ENCODE results near the gene DOK1.
"Not testable (repeated sequence)": the region's sequence is repeated elsewhere in the genome, so short reads cannot be mapped to it uniquely, and the experiment has no call there.

Gene DOK1

DNA sequence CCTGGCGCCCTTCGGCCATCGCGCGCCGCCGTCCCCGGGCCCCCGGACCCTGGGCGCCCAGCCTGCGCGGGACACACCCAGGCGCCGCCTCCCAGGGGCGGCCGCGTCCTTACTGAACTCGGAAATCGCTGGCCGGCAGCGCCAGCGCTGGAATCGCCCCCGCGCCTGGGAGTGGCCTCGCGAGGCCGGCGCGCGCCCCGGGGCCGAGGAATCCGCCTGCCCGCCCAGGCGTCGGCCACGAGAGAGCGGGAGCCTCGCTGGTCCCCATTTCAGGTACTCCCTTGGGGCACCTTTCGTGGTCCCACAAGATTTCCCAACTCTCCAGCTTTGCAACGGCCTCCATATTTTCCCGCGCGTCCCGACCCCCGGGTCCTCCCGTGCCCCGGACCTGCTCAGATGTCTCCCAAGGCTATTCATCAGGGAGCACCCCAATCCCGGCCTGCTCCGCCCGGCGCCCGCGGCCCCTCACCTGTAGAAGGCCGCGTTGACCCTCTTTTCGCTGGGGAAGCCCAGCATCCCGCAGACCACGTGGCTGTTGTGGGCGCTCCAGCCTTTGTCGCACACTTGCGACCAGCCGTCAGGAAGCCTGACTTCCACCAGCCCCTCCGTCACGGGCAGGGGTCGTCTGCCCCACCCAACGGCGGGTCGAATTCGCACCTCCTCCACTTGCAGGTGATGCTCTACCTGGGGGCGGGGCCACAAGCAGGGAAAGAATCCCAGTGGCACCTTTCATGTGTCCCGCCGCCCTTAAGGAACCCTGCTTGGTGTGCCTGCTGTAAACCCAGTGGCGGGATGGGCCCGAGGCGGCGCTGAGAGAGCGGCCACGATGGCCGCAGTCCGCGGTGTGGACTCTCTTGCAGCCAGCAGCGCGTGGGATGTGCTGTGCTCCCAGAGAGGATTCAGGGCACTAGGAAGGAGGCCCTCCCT, 5.4 kb upstream of the DOK1 start:
- DNase-seq: no peak

DNA sequence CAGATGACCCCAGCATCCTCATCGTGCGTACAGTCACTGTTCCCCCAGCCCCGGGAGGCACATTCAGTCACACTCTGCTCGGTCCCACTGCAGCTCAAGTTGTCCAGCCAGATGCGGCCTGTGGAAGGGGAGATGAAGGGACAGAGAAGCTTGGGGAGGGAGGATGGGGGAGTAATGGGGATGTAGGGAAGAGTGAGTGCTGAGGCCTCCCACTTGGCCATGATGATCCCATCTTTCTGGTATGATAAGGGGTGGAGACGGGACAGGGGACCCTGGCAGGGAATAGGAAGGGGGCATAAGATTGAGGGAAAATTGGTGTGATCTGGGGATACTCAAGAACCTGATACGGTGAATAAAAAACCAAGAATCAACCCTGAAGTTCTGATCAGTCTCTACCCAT, 4.3 kb upstream of the DOK1 start:
- no peak for DNase-seq

DNA sequence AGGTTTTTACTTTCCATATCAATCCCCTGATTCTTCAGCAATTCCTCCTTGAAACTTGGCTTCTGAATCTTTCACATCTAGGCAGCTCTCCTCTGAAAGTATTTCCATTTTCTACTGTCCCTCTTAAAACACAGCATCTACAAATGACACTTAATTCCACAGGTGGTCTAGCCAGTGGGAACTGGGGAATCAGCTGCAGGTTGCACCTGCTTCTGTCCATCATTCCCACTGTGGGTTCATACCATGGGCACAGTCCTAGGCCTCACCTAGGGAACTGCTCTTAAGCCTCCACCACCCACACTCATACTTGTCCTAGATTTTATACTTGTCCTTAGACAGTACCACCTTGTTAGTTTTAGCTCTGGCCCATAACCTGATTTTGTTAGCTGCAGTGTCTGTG, 3.0 kb upstream of the DOK1 start:
- DNase-seq: no peak

DNA sequence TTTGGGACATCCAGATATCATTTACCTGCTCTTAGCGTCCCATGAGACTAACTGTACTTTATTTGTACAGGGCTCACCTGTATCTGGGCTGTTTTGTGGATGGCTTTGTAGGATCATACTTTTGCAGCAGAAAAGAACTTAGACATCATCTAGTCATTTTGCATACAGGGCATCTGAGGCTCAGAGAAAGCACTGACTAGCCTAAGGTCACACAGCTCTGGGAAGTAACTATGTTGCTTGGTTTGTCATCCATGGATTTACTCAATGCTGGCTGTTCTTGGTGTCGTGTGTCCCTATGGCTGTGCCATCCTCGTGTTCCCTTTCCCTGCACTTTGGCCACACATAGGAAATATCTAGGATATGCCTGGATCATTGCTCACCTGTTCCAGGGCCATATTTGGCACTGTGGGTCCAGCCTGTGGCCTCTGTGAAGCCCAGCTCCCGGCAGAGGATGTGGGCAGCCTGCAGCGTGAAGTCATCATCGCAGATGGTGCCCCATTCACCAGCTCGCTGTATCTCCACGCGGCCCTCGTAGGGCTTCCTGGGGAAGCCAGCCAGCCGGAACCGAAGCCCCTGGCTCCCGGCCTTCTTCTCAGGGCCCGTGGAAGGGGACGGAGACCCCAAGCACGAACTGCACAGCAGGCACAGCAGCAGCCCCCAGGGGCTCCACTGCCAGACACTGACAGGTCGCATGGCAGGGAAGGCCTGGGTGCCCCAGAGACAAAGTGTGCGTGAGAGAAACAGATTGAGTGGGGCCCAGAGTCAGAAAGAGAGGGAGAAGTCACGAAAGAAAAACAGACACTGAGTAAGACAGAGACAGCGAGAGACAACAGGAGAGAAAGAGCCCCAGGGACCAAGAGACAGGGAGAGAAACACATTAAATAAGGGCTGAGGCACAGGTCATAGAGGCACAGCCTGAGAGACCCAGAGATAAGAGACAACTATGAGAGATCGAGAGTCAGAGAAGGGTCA, 2.3 kb upstream of the DOK1 start:
- DNase-seq: no peak

DNA sequence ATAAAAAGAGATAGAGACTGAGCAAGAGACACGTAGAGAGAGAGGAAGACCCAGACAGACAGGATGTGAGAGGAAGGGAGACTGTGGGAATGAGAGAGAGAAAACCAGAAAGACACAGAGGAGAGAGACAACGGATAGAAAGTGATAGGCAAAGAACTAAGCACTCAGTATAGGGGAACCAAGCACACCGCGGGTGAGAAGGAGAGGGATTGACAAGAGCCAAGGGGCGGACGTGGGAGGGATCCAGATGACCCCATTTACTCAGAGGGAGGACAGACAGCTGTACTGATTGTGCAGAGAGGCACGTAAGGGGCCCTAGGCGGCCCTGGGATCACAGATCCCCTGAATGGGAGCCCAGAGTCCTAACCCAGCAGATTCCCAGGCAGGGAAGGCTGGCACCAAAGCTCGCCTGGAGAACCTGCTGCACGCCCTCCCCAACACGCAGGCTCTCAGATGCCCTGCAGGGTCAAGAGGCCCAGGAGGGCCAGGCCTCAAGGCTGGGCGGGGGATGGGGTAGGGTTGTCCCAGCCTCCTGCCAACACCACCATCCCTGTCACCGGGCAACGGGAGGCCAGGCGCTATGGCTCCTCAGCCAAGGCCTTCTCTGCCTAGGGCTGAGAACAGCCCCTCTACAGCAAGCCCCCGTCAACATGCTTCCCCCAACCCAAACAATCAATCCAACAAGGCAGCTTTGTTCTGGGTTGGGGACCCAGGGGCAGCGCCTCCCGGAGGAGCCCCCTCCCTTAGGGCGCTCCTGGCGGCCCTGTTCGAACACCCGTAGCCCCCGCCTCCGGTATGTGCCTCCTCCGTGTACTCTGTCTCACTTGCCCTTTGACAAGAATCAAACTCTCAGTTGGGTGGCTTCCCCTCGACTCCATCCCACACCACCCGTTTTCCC, 1.4 kb upstream of the DOK1 start:
- DNase-seq: no peak

DNA sequence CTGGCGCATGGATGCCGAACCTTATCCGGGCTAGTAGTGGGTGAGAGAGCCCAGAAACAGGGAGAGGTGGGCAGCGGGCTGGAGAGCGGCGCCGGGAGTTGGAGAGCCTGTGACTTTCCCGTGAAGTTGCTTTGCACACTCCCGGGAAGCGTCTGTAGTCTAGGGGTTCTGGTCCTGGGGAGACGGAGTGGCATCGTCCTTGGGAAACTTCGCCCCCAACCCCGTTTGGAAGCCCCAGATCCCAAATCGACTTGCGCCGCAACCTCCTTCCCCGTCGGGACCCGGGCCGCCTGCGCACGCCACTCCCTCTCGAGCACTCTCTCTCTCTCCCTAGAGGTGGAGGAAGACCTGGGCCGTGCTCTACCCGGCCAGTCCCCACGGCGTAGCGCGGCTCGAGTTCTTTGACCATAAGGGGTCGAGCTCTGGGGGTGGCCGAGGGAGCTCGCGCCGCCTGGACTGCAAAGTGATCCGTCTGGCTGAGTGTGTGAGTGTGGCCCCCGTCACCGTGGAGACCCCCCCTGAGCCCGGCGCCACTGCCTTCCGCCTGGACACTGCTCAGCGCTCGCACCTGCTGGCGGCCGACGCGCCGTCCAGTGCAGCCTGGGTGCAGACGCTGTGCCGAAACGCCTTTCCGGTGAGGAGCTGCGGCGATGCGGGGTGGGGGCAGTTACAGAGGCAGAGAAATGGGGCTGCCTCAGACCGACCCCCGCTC, 456 bp downstream of the DOK1 start:
- peak; percentile 27 for DNase-seq

DNA sequence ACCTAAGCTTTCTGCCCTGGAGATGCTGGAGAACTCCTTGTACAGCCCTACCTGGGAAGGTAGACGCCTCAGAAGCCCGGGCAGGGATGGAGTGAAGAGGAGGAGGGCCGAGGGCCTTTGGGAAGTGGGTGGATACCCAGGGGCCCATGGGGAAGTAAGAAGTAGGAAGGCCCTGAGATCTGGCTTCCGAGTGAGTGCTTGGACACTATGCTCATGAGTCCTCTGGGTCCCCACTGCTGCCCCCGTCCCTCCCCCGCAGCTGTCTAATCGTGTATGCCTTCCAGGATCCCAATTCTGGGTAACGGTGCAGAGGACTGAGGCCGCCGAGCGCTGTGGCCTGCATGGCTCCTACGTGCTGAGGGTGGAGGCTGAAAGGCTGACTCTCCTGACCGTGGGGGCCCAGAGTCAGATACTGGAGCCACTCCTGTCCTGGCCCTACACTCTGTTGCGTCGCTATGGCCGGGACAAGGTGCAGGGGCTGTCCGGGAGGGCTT, 1.1 kb downstream of the DOK1 start:
- no peak for DNase-seq

DNA sequence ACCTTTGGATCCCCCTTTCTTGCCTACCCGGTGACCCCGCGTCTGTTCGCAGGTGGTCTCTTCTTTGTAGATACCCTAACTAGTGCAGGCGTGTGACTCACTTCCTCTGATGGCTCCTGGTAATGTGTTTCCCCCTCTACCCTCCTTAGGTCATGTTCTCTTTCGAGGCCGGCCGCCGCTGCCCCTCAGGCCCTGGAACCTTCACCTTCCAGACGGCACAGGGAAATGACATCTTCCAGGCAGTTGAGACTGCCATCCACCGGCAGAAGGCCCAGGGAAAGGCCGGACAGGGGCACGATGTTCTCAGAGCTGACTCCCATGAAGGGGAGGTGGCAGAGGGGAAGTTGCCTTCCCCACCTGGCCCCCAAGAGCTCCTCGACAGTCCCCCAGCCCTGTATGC, 1.6 kb downstream of the DOK1 start:
- no peak for DNase-seq

DNA sequence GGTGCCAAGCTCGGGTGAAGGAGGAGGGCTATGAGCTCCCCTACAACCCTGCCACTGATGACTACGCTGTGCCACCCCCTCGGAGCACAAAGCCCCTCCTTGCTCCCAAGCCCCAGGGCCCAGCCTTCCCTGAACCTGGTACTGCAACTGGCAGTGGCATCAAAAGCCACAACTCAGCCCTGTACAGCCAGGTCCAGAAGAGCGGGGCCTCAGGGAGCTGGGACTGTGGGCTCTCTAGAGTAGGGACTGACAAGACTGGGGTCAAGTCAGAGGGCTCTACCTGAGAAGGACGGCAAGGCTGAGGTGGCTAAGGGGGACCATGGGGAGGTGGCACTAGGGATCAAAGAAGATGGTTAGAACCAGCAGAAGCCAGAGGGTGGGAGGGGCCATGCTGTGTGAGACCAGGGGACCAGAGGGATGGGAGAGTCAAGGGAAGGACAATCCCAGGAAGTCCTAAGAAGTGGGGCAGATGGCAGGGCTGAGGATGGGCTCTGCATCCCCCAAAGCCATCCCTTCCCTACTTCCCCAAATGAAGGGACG, 2.4 kb downstream of the DOK1 start:
- DNase-seq: no peak

DNA sequence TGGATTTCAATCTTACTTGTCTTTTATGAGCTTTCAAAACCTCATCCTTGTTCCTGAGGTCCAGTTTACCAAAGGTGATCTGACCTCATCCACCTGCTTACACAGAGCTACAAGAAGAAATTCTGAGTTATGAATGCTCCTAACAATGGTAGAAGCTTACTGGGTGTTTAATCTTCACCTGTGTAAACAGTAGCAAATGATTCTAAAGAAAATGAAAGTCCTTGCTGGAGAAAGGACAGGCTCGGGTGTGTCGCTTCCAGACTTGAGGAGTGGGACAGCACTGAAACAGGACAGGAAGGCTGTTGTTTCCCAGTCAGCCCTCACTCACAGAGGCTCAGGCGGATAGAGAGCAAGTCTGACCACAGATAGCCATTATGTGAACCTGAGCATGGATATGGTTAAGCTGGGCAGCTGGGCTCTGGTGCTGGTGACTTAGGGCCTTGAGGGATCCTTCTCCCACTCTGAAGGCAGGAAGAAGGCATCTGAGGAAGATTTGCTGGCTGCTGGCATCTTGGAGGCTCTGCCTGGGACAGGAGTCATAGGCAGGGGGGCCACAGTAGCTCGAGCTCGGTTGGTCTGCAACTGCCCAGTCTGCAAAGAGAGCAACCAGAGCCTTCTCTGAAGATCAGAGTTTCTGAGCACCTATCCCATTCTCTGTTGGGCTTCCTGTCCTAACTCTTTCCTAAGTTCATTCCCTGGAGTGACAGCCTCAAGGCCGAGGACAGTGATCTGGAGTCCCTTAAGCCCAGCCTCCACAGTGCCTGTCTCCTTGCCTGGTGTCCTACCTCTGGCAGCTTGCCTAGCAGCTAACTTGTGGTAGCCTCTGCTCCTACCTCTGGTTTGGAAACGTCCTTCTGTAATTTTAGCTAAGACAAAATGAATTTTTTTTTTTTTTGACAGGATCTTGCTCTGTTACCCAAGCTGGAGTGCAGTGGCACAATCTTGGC, 4.0 kb downstream of the DOK1 start:
- no peak for DNase-seq

DNA sequence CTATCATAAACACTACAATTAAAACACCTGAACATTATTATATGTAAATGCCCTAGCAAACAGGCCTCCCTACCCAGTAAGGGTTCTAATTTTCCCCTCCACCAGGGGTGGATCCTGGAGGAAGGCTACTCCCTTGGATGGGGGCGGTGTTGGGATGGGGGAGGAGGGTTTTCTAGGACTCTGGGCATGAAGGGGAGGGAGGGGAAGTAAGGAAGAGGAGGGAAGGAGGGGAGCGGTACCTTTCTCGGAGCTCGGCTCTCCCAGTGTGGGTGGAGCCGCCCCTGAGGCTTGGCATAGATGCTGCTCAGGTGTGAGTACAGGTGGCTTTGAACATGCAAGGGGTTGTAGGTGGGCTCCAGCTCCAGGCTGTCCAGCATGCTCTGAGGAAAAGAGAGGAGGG, 5.4 kb downstream of the DOK1 start:
- no peak for DNase-seq

DNA sequence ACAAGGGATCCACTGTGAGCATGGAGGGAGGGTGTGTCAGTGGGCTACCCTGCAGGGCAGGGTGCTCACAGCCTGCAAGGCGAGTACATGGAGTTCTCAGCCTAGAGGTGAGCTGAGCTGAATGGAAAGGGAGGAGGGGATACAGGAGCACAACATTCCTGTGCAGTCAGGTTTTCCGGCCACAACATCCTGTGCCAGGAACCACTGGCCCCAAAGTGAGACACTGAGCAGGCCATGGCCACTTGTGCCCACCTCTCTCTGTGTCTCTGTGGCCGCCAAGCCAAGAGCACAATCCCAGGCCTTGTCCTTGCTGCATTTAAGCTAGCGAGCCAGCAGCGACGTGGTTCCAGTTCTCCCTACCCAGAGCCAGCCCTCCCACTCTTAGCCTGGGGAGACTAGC, 6.1 kb downstream of the DOK1 start:
- DNase-seq: no peak

DNA sequence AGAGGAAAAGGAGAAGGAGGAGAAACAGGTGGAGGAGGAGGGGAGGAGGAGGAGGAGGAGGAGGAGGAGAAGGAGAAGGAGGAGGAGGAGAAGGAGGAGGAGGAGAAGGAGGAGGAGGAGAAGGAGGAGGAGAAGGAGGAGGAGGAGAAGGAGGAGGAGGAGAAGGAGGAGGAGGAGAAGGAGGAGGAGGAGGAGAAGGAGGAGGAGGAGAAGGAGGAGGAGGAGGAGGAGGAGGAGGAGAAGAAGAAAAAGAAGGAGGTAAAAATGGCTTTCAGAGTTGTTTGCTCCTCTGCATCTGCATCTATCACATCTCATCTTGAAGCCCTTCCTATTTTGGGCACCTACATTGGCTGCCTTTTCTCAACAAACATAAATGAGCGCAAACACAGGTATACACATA, 6.5 kb downstream of the DOK1 start:
- not testable (repeated sequence) for DNase-seq

DNA sequence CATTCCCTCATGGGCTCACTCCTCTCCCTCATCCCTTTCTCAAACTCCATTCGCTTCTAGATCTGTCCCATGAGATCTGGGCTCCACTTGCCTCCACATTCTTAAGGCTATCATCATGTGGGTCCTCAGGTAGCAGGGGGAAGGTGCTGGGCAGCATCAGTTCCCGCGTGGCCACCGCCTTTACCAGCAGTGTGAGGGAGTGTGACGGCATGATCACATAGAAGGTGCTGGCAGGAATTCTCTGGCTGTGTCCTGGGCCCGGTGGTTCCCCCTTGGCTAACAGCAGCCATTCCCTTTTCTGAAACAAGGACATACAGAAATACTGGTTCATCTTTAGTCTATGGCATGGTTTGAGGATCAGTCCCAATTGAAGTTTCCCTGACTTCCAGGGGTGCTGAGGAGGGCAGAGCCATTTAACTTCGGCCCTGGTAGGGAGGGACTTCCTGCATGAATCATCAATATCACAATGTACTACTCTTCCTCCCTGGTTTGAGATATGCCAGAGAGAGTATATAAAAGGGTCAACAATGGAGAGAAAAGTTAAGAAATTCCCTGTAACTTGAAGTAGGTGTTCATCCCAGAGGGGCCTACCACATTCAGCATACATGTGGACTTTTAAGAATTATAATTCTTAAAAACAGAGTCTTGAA, 7.7 kb downstream of the DOK1 start:
- DNase-seq: no peak

DNA sequence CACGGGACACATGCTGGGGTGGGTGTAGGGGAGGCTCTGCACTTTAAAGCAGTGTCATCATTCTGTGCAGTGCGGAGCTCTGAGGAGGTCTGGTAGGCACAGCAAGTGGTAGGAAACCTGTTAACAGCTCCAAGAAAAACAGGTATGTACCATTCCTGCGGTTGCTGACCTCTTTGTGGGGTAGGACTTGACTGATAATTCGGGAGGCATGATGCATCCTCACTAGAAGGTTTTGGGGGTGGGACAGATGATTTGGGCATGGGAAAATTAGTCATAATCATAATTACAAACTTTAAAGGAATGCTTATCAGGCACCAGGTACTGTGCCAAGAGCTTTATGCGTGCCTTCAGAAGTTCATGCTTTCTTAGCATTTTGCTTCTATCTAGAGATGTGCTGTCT, 9.7 kb downstream of the DOK1 start:
- DNase-seq: no peak

DNA sequence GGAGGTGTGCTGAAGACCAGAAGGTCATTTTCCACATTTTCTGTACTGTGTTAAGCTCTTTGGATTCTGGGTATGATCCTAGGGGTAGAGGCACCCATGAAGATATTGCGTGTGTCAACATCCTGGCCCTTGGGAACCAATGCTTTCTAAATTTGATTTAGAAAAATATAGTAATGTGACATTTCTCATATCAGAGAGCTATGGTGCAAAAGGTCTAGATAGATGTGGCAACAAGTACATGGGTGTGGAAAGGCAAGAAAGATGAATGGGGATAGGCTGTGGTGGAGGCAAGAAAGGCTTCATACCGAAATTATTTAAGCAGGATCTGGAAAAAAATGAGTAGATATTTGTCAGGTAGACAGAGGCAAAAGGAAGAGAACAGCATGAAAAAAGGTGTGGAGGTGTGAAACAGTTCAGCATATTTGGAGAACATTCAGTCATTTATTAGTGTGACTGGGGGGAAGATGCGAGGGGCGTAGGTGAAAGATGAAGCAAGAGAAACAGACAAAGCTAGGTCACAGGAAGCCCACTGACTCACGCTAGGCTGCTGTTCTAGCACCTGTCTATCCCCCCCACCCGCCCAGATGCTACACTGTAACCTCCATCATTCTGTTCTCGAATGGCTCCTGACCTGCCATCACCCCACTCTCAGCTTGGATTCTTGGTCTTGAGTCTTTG, 11.7 kb downstream of the DOK1 start:
- DNase-seq: no peak

DNA sequence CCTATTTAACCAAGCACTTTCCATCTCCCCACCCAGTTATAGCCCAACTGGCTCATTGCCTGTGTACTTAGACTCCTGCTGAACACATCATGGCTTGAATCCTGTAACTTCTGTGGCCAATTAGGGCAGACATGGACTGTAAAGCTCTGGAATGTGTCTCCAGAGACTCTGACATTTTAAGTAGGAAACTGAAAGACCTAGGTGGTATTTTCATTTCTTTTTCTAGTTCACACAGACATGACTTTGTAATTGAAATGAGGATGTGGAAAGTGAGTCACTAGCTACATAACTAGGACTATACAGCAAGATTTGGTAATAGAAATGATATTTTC, 12.2 kb downstream of the DOK1 start:
- no peak for DNase-seq

DNA sequence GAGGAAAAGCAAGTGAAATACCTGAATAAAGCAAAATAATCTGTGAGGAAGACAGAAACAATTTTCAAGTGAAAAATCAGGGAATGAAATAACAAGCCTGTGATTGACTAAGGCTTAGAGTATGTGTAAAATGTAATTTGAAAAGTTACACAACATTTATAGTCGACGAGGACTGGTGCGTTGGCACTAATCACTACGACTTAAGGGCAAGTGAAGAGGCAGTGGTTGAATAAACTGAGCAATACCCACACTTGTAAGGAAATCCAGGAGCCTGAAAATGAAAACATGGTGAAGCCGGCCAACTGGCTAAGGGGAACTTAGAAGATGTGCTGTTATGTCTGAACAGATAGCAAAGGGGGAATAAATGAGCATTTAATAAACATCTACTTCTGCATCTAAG, 13.4 kb downstream of the DOK1 start:
- no peak for DNase-seq

DNA sequence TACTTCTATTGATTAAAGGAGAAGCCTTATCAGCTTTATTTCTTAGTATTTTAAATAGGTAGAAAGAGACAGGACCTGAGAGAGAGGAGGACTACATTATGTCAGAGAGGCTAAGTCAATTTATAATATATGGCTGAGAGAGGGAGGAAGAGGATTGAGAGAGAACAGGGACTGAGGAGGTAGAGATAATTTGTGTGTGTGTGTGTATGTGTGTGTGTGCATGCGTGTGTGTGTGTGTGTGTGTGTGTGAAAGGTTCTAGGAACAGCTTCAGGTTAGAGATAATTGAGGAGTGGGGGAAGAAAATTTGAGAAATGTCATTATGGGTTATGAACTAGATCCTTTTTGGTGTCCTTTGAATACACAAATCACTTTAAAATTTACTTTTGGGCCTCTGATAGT, 15.2 kb downstream of the DOK1 start:
- no peak for DNase-seq
